HG03469 (cell line): ENCODE results near the gene TPPP2.

Source experiments
- ATAC-seq: cut with Tn5 transposase; IDR thresholded peaks from one replicate; pipeline ENCODE4 v1.9.1; 2021; ENCODE audit warnings: mild to moderate bottlenecking, moderate library complexity, moderate number of reproducible peaks; ENCODE audit not compliant: unreplicated experiment

The TPPP2 gene

DNA sequence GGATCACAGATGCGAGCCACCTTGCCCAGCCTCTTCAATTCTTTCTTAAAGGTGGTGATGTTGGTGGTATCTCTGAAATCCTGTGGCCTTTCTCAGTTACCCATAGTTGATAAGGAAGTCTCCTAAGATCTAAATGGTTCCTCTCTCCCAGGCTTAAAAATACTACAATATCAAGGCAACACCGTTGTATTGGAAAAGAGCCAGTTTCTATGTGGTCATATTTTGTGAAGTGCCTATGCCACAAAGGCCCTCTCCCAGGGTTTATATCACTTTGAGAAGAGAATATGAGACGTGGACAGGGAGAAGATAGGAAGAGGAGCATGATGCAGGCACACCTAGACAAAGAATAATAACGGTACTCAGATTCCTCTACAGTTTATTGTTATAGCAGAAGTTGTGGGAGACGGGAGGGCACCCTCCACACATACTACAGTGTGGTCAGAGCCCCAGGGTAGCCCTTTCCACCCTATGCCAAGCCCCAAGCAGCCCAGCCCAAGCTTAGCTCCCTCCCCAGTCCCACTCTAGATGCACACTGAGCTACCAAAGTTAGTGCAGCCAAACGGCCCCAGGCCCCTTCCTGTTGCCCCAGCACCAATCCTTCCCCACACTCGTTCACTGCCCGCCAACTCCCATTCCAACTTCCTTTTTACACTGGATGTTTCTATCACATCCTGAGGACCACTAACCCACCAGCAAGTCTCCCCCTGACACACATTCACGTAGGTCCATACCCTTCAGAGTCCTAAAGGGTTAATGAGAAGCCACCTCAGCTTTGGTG is 13.4 kb upstream of the TPPP2 start:
- no peak for ATAC-seq

DNA sequence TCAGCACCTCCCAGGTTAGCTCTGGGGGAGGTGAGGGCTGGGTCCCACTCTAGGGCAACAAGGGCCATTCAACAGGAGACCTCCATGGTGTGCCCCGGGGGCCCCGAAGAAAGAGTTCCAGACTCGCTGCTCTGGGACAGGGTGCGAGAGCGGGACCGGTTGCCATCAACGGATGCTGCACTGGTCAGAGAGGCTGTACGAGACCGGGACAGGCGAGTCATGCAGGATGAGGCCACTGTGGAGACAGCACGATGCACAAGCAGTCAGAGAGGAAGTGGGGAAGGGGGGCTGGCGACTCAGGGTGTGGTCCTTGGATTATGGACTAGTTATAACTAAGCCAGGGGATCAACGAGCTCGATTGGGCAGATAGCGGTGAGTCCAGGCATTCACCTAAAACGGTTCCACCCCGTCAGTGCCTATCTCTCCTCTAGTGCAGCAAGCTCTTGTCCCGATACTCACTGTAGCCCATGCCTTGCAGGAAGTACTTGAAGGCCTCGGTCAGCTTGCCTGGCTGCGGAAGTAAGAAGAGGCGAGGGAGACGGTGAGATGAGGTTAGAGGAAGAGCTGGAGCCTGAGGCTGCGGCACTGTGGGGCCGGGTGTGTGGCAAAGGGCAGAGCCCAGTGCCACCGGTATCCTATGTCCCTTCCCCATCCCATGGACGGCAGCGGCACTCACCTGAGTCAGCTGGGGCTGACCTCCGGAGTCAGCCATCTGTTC is 12.3 kb upstream of the TPPP2 start:
- no peak for ATAC-seq

DNA sequence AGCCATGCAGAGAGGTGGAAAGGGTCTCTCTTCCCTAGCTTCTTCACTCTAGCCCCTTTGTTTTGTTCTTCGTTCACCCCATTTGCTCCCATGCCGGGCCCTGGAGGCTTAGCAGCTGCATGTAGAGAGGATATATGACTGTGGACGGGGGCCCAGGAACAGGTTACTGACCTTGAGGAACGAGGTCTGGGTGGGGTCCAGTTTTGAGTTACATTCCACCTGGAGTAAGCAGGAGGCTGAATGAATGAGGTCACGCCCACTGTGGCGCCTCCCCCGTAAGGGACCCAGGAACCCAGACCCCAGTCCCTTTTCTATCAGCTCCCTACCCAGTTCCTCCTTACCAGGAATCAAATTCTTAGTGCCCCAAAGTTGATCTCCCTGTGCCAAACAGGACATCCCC is 11.7 kb upstream of the TPPP2 start:
- ATAC-seq: no peak

DNA sequence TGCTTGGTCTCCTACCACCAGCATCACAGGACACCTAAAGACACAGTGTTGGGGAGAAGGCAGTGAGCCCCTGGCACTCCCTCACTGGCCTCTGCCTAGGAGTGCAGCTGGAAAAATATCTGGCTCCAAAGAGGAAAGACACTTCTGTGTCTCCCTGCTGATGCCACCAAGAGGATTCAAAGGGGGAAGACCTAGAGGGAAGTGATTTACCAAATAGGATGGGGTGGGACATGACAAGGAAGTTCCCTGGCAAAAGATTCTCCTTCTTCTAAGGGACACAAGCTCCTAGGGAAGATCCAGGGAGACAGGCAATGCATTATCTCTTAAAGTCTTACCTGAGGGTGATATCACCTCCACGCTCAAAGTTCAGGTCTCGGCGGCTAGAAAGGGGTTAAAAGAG is 11.2 kb upstream of the TPPP2 start:
- no peak for ATAC-seq

DNA sequence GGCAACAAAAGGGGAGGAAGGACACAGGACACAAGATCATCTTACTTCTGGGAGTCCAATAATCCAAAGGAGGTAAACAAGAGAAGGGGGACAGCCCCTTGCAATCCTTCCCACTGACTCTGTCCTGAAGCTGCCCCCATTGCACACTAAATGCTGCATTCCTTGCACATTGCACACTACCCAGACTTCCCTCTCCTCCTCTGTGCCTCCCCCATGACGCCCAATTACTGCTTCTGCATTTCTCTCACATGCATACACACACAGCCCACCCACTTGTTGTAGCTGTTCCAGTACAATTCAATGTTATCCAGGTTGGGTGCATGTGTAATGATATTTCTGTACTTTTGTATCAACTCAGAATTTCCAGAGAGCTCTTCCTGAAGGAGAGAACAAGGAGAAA is 10.7 kb upstream of the TPPP2 start:
- no peak for ATAC-seq

DNA sequence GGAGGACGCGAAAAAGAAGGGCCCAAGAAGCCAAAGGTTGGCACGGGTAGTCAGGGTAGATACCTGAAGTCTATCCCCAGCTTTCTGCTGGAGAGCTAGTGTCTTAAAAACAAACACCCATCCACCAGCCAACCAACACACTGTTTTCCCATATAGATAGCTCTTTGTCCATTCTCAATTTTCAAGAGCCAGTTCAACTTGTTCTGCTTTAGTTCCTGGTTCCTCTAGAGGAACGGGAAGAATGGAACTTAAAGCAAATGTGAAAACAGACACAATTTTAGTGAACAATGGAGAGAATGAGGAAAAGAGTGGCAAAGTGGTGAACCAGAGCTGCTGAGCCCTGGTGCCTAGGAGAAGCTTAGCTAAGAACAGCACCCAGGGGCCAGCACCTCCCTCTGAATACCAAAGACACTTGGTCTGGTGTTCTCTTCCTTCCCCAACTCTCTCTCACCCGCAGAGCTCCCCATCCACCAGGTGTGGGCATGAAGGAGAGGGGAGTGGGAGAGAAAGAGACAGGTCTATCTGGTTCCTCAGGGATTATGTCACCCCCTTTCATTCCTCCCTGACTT is 9.0 kb upstream of the TPPP2 start:
- ATAC-seq: no peak

DNA sequence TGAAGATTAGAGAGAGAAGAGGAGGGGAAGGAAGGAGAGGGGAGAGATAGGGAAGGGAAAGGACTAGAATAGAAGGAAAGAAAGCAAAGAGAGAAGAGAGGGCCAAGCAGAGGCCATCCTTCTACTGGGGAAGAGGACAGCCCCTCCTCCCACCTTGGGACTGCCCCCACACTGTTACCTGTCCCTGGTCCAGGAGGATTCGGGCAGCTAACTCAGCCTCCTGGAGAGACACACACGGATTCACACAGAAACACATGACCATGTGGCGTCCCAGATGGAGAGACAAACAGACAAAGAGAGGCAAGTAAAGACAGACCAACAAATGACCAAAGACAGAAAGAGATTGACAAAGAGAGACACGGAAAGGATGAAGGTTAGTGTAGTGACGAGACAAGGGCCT is 7.3 kb upstream of the TPPP2 start:
- no peak for ATAC-seq

DNA sequence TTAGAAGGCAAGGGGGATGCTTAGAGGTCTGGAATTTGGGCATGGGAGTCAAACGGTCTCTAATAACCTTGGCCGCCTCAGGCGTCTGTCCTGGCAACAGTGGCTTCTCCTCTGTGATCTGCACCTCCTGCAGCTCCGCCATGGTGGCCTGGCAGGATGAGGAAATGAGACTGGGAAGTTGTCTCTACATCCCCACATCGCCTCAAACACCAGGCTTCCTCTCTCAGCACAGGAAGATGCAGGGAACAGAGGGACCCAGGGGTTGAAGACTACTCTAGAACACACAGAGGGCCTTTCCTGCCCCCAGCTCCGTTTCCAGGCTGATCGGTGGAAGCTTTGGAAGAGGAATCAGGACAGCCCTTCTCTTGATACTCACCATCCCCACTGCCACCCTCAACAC is 6.8 kb upstream of the TPPP2 start:
- no peak for ATAC-seq

DNA sequence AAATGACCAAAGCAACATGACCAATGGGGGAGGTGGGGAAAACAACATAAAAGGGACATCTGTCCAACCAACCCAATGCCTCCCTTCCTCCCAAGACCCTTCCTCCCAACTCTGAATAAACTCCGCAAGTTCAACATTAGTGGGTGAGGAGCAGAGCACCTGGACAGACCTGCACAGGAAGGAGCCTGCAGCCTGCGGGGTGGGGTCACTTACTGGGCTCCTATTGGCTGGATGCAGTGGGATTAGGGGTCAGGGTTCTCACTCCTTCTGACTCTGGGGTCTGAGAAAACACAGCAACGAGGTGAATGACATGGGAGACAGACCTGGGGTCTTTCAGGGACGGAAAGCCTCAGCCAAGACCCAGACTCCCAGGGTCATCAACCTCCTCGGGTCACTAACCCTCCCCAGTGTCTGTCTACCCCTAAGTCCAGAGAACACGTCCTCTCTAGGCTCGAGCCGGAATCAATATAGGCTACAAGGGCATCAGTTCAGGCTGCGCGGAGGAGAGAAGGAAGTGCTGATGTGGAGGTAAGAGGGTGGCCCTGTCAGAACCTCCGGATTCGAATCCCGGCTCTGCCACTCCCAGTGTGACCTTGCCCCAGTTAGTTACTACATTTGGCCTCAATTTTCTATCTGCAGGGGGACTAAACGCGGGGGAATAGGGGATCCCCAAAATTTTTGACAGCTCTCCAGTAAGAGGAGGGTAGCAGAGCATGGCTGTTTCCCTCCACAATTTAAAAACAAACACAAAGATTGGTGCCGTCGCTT is 6.0 kb upstream of the TPPP2 start:
- ATAC-seq: no peak

DNA sequence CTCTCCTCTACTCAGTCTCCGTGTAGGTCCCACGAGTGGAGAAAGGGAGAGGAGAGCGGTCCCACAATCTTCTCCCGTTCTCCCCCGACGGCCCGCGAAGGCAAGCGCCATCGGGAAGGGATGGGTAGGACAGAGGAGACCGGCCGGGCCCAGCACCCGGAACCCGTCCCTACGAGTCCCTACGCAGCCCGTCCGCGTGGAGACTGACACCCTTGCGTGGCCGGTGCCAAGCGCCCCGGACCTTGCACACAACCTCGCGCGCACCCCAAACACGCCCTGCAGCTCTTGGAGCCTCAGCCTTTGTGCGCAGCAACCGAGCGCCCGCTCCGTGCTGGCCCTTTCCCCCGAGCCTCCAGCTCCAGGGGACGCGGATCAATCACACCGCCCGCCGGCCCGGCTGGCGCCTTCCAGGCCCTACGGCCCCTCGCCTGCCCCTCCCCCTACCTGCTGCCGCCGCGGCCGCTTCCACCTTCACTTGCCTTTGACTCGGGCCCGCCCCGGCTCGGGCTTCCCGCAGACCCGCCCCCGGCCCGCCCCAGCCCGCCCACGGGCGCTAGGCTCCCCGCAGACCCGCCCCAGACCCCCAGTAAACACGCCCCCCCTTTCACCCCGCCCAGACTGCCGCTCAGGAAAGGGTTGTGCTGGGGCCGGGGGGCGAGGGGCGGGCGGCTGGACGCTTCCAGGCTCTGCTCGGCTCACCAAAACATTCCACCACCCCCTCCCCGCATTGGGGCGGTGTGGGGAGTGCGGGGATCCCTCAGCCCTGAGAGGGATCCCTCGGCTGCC is 5.2 kb upstream of the TPPP2 start, which contains the start of gene NDRG2:
NDRG2 (minus strand) TSS at position 477 of the 786 bp plus-strand sequence. CDS start 1,746 bp downstream, outside the sequence.
- no peak for ATAC-seq

DNA sequence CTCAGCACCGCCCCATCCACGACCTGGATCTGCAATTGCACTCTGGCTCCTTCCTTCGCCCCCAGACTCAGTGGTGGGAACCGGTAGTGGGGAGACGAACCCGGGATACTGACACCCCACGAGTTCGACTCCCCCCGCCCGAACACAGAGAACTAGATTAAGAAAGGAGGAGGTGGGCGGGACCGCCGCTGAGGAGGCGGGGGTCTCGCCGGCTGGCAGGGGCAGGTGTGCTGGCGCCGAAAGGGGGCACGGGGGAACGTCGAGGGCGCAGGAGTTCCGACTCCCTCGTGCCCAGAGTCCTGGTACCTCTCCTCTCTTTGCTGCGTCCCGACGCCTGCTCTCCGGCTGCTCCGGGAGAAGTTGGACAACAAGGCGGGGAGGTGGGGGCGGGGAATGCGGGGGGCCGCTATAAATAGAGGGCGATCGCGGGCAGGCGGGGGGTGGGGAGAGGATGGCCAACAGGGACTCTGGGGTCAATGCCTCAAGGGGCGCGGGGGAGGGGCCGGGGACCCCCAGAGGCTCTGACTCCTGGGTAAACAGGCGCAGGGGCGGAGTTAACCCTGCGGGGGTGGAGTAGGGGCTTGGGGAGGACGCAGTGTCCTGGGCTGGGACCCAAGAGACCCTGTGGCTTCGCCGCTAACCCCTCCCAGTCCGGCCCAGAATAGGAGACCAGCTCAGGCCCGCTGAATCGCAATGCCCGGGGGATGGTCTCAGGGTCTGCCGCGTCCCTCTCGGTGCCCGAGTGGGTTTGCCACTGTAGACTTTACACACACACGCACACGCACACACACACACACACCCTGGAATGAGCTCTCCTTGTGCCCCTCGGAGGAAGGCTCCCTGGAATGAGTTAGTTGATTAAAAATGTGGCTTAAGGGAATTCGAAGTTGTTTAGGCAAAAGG is 4.4 kb upstream of the TPPP2 start:
- no peak for ATAC-seq

DNA sequence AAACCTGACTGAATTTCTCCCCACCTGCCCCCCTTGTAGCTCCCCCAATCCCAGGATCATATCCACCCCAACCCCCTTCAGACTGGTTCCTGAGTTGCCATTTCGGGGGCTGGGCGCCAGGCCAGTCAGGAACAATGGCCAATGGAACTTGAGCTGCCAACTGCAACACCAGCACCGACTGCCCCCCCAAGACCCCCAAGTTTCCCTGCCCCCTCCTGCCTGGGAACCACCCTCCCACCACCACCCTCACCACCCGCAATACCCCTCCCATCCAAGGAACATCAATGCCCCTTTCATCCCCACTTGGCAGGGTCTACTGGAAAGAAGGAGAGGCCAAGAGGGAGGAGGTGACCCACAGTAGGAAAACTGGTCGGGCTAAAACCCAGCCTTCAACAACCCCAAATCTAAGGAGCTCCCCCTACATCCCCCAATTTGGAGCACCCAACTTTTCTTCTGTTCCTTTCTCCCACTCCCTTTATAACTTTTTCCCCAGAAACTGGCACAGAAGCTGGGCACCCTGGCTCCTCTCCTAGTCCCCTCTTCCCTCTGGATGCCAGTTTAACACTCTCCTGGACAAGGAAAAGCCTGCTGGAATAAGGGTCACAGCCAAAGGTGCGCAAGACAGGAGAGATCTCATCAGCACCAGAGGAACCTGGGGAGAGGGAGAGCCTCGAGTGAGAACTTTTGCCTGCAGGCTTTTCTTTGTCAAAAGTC is 3.6 kb upstream of the TPPP2 start:
- ATAC-seq: no peak

DNA sequence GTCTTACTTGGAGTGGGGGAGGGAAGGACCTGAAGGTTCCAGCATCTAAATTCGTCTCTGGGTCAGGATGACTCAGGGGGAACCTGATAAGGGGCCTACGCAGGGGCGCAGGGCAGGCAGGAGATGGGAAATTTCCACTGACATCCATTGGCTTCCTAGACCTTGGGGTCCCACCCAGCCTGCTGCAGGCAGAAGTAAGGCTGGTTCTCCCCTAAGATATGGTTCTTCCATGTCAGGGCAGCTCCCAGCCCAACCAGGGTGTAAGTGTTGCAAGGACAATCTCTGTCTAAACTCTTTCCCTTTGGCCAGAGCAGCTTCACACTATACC is 3.1 kb upstream of the TPPP2 start:
- no peak for ATAC-seq

DNA sequence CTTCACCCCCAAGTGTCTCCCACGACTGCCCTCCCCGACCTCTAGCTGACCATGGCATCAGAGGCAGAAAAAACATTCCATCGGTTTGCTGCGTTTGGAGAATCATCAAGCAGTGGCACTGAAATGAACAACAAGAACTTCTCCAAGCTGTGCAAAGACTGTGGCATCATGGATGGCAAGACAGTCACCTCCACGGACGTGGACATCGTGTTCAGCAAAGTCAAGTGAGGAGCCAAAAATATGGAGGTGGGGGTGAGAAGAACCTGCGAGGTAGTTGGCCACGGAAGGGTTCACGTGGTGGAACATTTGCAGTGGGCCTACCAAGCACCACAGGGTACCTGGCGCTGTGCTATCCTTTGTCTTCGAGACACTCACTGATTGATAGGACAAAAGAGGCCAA is 514 bp downstream of the TPPP2 start:
- no peak for ATAC-seq

DNA sequence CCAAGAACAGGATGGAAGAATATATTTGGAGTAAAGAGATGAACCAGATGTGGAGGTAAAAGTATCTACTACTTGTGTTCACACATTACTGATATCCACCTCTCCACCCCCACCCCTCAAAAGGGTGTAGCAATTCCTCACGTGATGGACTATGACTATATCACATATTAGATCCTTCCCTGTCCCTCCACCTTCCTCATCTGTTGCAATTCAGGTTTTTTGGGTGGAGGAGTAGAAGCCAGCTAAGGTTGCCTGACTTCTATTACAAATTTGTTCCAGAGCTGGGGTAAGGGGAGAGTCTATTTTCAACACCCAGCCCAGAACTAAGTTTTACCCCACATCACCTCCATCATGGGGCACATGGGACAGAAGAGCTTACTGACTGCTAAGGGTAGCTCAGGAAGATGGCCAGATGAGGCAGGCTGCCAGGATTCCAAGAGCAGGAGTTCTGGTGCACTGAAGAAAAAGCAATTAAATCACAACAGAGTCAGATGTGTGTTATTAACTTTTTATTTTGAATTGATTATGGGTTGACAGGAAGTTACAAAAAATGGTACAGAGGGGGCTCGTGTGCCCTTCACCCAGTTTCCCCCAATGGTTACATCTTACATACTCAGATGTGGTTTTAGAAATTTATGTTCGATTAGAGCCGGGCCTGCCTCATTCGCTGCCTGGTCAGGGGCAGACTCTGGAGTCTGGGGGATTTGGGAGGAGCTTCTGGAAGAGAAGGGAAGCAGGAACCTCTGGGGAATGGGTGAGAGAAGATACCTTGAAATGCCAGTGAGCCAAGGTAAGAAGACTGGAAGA is 2.5 kb downstream of the TPPP2 start:
- ATAC-seq: no peak

DNA sequence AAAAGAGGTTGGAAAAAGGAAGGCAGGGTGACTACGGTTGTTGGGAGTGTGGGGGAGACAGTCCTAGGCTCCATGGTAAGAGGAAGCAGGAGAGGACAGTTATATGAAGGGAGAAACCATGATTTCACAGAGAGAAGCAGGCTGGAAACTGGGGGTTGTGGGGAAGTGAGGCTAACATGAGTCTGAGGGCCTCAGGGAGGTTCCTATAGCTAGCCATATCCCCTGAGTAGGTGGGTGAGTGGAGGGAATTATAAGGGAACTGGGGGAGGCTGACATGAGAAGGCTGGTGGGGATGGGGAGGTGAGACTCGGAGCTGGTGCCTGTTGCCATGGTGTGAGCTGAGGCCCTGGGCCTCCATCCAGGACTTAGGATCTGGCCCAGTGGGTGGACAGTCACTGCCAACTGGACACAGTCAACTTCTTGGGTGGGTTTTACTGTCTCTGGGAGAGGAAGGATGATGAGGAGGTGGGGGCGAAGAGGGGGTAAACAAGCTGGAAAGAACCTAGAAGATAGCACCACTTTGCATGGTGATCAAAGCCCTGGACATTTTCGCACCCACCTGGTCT is 3.2 kb downstream of the TPPP2 start:
- ATAC-seq: no peak

DNA sequence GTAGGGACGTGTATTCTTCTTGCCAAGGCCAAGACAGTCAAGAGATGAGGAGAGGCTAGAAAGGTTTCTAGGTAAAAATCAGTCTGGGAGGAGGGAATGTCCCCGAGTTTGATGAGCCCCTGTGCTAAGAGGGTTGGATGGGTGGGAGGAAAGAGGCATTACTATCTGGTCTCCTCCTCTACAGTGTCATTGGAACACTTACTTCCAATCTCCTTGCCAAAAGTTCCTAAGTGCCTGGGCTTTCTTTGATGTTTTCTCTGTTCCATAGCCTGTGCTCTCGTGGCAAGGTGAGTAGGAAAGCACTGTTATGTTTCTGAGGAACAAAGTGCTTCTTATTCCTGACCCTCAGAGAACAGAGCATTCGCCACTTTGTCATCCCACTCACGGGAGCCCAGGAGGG is 4.7 kb downstream of the TPPP2 start, which contains the start of gene RNASE13:
RNASE13 (minus strand) TSS at position 101 of the 400 bp plus-strand sequence. CDS start 519 bp downstream, outside the sequence.
- ATAC-seq: no peak

DNA sequence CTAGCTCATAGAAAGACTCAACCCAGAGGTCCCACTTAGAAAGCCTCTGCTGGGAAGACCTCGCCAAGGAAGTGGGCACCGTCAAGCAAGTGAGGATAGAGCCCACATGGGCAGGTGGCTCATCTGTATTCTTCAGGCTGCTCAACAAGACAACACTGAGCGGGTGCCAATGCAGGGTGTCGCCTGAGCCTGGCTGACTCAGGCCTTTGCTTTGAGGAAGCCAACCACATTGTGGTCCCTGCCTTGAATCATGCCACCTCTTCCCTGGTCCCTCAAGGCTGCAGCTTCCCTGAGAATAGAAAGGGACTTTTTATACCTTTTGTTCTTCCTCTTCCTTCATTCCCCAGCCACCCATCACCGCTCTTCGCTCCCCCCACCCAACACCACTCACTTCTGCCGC is 6.7 kb downstream of the TPPP2 start:
- no peak for ATAC-seq
